A673 (cell line): Measurements from ENCODE around the gene PGLYRP3.

Source experiments
- CTCF ChIP-seq: fragments of 300-800, 200-600 bp; sonication (generic); conservative IDR thresholded peaks from 2 replicates; pipeline ENCODE4 v1.5.1; 2017; ENCODE audit warnings: low read depth, mild to moderate bottlenecking, antibody characterized with exemption, low read length, moderate library complexity, mixed read lengths
- EZH2 ChIP-seq: fragments of 200-600 bp; sonication (generic); IDR thresholded peaks from 2 replicates; pipeline ENCODE4 v1.6.1; 2017; ENCODE audit warnings: borderline replicate concordance, low read depth, mild to moderate bottlenecking, mixed read lengths, antibody characterized with exemption, low read length; ENCODE audit not compliant: poor library complexity, severe bottlenecking

GRCh38 chr1:153259387-153259786, 53.4 kb downstream of the PGLYRP3 start, which contains the start of gene LORICRIN:
- no peak for TF ChIP-seq CTCF
- TF ChIP-seq EZH2, result no peak
